Adrenal gland (tissue), 19 donors: ENCODE measurements around the gene COPB1. TPM values are rescaled to one million over a fixed set of nuclear protein-coding genes. Genes with fewer than 3 reads are reported as not detected.

Source experiments
- DNase-seq, 7 donors: peaks; one replicate each; pipeline ENCODE4 v3.0.0-alpha.2; 2019 to 2020
- H3K27ac ChIP-seq, 5 donors: fragments of 200-600 bp; sonication (generic) in 4 of 5; 1 replicate in 3 of 5; 2 replicates in 2 of 5; pipeline versions ENCODE4 v1.5.1 to v1.8.0; 2016 to 2020; ENCODE audit warnings: mild to moderate bottlenecking in 1 of 5
- H3K27me3 ChIP-seq: fragments of 200-600 bp; 2 replicates; pipeline ENCODE4 v1.8.0; 2021
- H3K36me3 ChIP-seq, 2 donors: fragments of 200-600 bp; replicated peaks in 1 of 2; 1 replicate in 1 of 2; 2 replicates in 1 of 2; pipeline versions ENCODE4 v1.5.1 to v1.8.0; 2018 to 2022
- H3K4me1 ChIP-seq, 2 donors: fragments of 200-600 bp; replicated peaks in 1 of 2; 1 replicate in 1 of 2; 2 replicates in 1 of 2; pipeline versions ENCODE4 v1.5.1 to v1.8.0; 2018 to 2021
- H3K4me3 ChIP-seq, 4 donors: fragments of 200-600 bp; sonication (generic) in 3 of 4; one replicate each; pipeline ENCODE4 v1.5.1; 2016 to 2018
- H3K9me3 ChIP-seq, 3 donors: fragments of 200-600 bp; sonication (generic) in 1 of 3; replicated peaks in 1 of 3; 1 replicate in 2 of 3; 2 replicates in 1 of 3; pipeline versions ENCODE4 v1.5.1 to v1.8.0; 2016 to 2021
- CTCF ChIP-seq, 6 experiments: fragments of 450-650 bp in 4 of 6; fragments of 200-600 bp in 2 of 6; sonication (generic) in 1 of 6; IDR thresholded peaks; 1 replicate in 5 of 6; 2 replicates in 1 of 6; pipeline versions ENCODE4 v1.5.1 to v1.8.0; 2016 to 2021; ENCODE audit warnings: antibody characterized with exemption in 6 of 6, mild to moderate bottlenecking in 2 of 6, moderate library complexity in 1 of 6
- POLR2A ChIP-seq, 2 donors: fragments of 450-650 bp; IDR thresholded peaks; one replicate each; pipeline ENCODE4 v1.6.1; 2017; ENCODE audit warnings: antibody characterized with exemption in 2 of 2, mild to moderate bottlenecking in 2 of 2, moderate library complexity in 1 of 2
- WGBS, 4 donors: extraction: QIAGEN DNeasy Blood & Tissue Kit in 2 of 4; methylation state at CpG; one replicate each; pipeline versions ENCODE4 v1.1.5 to v1.1.7; 2013 to 2017; 5-methylcytosine and 5-hydroxymethylcytosine counted together
- intact Hi-C, 2 donors: fragments of 100-400 bp; cut with DNase I; formaldehyde crosslinking; loops; one replicate each; pipeline versions ENCODE4 v1.14.1 to v1.15.0; 2022 to 2023
- long read RNA-seq, 10 donors: library from polyadenylated mRNA in 3 of 10; unstranded in 2 of 10; stranded (forward) in 1 of 10; transcript quantifications; one replicate each; pipeline ENCODE4 v2.0.0 and lab custom pipeline, GENCODE V29; 2021 to 2026
- polyA plus RNA-seq, 3 donors: library from polyadenylated mRNA; stranded (reverse); fragments of 200-250 nt in 2 of 3; fragments of 350-450 nt in 1 of 3; fragmentation: Illumina TruSeq in 1 of 3; extraction: RNeasy Lipid Tissue Mini Kit (QIAGEN cat#74804) in 1 of 3; gene quantifications; one replicate each; pipeline ENCODE4 v1.2.3, GENCODE V29; 2013 to 2014
- total RNA-seq, 9 donors: library from RNA; depleted of rRNA in 4 of 9; stranded (reverse); fragments of >200 nt in 4 of 9; fragments of 120-200 nt in 1 of 9; fragmentation: NEBNext Ultra II Directional in 1 of 9; extraction: Animal tissue kit (Norgen Biotek cat#: 25700) in 1 of 9; gene quantifications; one replicate each; pipeline versions ENCODE4 v1.1.0 to v1.2.4, GENCODE V29; 2013 to 2023
- donor health status: healthy with polysubstance abuse.
- donor health status: Bipolar disorder and iron deficiency.
- donor health status: DM: yes; HTN: yes; CAD: no.
- donor health status: DM: no; HTN: no; CAD: no.
- donor health status: DM: no; HTN: no; CAD: no.
- donor health status: DM: yes; HTN: yes; CAD: no.

COPB1 gene
- total RNA-seq, result 100 to 1,000 TPM in 3 of 9 donors, 10 to 100 TPM in 6; 77.6 to 175 (median 92.4) TPM
- 100 to 1,000 TPM in 1 of 3 donors, 10 to 100 TPM in 2; 45.2 to 105 (median 56.5) TPM for polyA plus RNA-seq
- long read RNA-seq, donor 1, transcript COPB1-201 (22 exons, 3,481 nt), result minor isoform, 6 of 24 reads
- long read RNA-seq, donor 1, transcript COPB1-202 (22 exons, 3,382 nt), result major isoform, 11 of 24 reads
- long read RNA-seq, donor 1, partial matches to known transcripts, result 7 of 24 reads
- long read RNA-seq, donor 1, other reads (novel, unspliced or antisense), result 0 of 24 reads
- long read RNA-seq, donor 2, partial matches to known transcripts, result 0 of 8 reads
- long read RNA-seq, donor 2, other reads (novel, unspliced or antisense), result 0 of 8 reads
- long read RNA-seq, donor 3, transcript COPB1-202 (22 exons, 3,382 nt), result major isoform, 17 of 23 reads
- long read RNA-seq, donor 3, partial matches to known transcripts, result 6 of 23 reads
- long read RNA-seq, donor 3, other reads (novel, unspliced or antisense), result 0 of 23 reads
- long read RNA-seq, donor 4, transcript COPB1-202 (22 exons, 3,382 nt), result major isoform, 15 of 39 reads
- long read RNA-seq, donor 4, partial matches to known transcripts, result 16 of 39 reads
- long read RNA-seq, donor 4, other reads (novel, unspliced or antisense), result 7 of 39 reads
- long read RNA-seq, donor 5, transcript COPB1-202 (22 exons, 3,382 nt), result major isoform, 116 of 193 reads
- long read RNA-seq, donor 5, transcript COPB1-201 (22 exons, 3,481 nt), result minor isoform, 8 of 193 reads
- long read RNA-seq, donor 5, partial matches to known transcripts, result 1 of 193 reads
- long read RNA-seq, donor 5, other reads (novel, unspliced or antisense), result 68 of 193 reads
- long read RNA-seq, donor 6, transcript COPB1-202 (22 exons, 3,382 nt), result major isoform, 10 of 35 reads
- long read RNA-seq, donor 6, partial matches to known transcripts, result 21 of 35 reads
- long read RNA-seq, donor 6, other reads (novel, unspliced or antisense), result 4 of 35 reads
- long read RNA-seq, donor 7, partial matches to known transcripts, result 0 of 7 reads
- long read RNA-seq, donor 7, other reads (novel, unspliced or antisense), result 0 of 7 reads
- long read RNA-seq, donor 8, transcript COPB1-202 (22 exons, 3,382 nt), result major isoform, 7 of 24 reads
- long read RNA-seq, donor 8, partial matches to known transcripts, result 8 of 24 reads
- long read RNA-seq, donor 8, other reads (novel, unspliced or antisense), result 7 of 24 reads
- long read RNA-seq, donor 9, transcript COPB1-202 (22 exons, 3,382 nt), result major isoform, 7 of 23 reads
- long read RNA-seq, donor 9, partial matches to known transcripts, result 14 of 23 reads
- long read RNA-seq, donor 9, other reads (novel, unspliced or antisense), result 0 of 23 reads
- long read RNA-seq, donor 10, partial matches to known transcripts, result 0 of 2 reads
- long read RNA-seq, donor 10, other reads (novel, unspliced or antisense), result 0 of 2 reads

GRCh38 chr11:14499560-14500180 lies at the start of gene COPB1:
TSS of gene COPB1 (minus strand) at chr11:14499811. CDS start at chr11:14498928, 883 bp downstream.
- Histone ChIP-seq H3K27ac (peak within 1 kb of the TSS; percentile 67 to 93 (median 88)), H3K36me3 (peaks cover 0 to 32% of the 10 kb centered on the region in 2 donors), H3K4me3 (peak within 1 kb of the TSS; percentile 53 to 91 (median 88)), H3K27me3 (no peaks in the 10 kb centered on the region), H3K9me3 (peaks cover 0 to 2% (median 0%) of the 10 kb centered on the region in 3 donors), H3K4me1 (peaks cover 0 to 26% of the 10 kb centered on the region in 2 donors)
- WGBS, 4 donors, result 0 to 2% (median 1%) methylated on average over 12 to 37 of the region's 37 CpGs
- intact Hi-C loops, result no loop called here
- DNase-seq, result peak; percentile 94 to 97 (median 95)
- TF ChIP-seq CTCF (IDR thresholded peaks at IDR 0.05) (no peak), POLR2A (IDR thresholded peaks at IDR 0.05) (peak; percentile 78 to 95)

- H3K27me3 ChIP-seq, result no peaks in the 10 kb centered on the region
- TF ChIP-seq POLR2A (IDR thresholded peaks at IDR 0.05), result no peak
- TF ChIP-seq CTCF (IDR thresholded peaks at IDR 0.05), result no peak
- intact Hi-C loops, result no loop called here
- no peaks in the 10 kb centered on the region for H3K36me3 ChIP-seq
- no peaks in the 10 kb centered on the region for H3K9me3 ChIP-seq
- H3K27ac ChIP-seq, result no peak overlapping the region
- no peak overlapping the region for H3K4me3 ChIP-seq
- no peak for DNase-seq
- WGBS, 4 donors, result 53 to 60% (median 56%) methylated on average over 2 of the region's 2 CpGs
- H3K4me1 ChIP-seq, result no peaks in the 10 kb centered on the region
Observed at GRCh38 chr11:14547440-14547839, 47.8 kb upstream of the COPB1 start.

GRCh38 chr11:14546672-14547071 lies 47.1 kb upstream of the COPB1 start:
- Histone ChIP-seq H3K27ac (no peak overlapping the region), H3K27me3 (no peaks in the 10 kb centered on the region), H3K4me3 (no peak overlapping the region), H3K36me3 (no peaks in the 10 kb centered on the region), H3K9me3 (no peaks in the 10 kb centered on the region), H3K4me1 (no peaks in the 10 kb centered on the region)
- intact Hi-C loops, result no loop called here
- TF ChIP-seq CTCF (IDR thresholded peaks at IDR 0.05) (no peak), POLR2A (IDR thresholded peaks at IDR 0.05) (no peak)
- DNase-seq, result no peak
